ENCODE measurements around the gene ZNF814. TPM values are rescaled to one million over a fixed set of nuclear protein-coding genes. Genes with fewer than 3 reads are reported as not detected.

ZNF814 gene
- total and polyA plus RNA-seq, 2 experiments from 2014 or later = 80.4 to 86.9 TPM

- Histone ChIP-seq H3K9me2 (ENCODE audit: insufficient read depth) (no peaks in the 10 kb centered on the region), H3F3A (replicated peaks; ENCODE audit: low read depth) (no peaks in the 10 kb centered on the region), H2AFZ (no peak overlapping the region), H3K79me2 (replicated peaks; ENCODE audit: insufficient read depth) (peaks cover 3% of the 10 kb centered on the region), H4K20me1 (replicated peaks; ENCODE audit: insufficient read depth) (peaks cover 17% of the 10 kb centered on the region), H3K4me1 (ENCODE audit: insufficient read depth) (no peaks in the 10 kb centered on the region), H3K36me3 (ENCODE audit: insufficient read depth) (peaks cover 6% of the 10 kb centered on the region; the same call in 1 of the 2 replicates), H3K4me2 (no peak overlapping the region), H3K4me3 (no peak overlapping the region), H3K27me3 (ENCODE audit: insufficient read depth) (no peaks in the 10 kb centered on the region), H3K27ac (ENCODE audit: low read depth) (no peak overlapping the region)
- Mint-ChIP-seq H3K27ac (no peak overlapping the region), H3K36me3 (ENCODE audit: low read depth) (peaks cover 37% of the 10 kb centered on the region), H3K4me3 (no peak overlapping the region), H3K9me3 (no peaks in the 10 kb centered on the region), H3K4me1 (peaks cover 6% of the 10 kb centered on the region; the same call in 2 of the 3 replicates), H3K27me3 (ENCODE audit: insufficient read depth, low read depth, poor library complexity) (peaks cover 1% of the 10 kb centered on the region)
- ATAC-seq (no peak), DNase-seq (ENCODE audit: low spot score) (no peak)
- no peak for TF ChIP-seq ETS1 (IDR thresholded peaks at IDR 0.05)
- TF ChIP-seq EZH2 (IDR thresholded peaks at IDR 0.05; ENCODE audit: low read depth, unreplicated experiment) = no peak
- no peak for TF ChIP-seq CTCF (conservative IDR thresholded peaks at IDR 0.05; ENCODE audit: low read depth in 2 of 2)
- TF ChIP-seq NANOG (IDR thresholded peaks at IDR 0.05; ENCODE audit: borderline replicate concordance) = no peak
- no peak for TF ChIP-seq ZNF462 (CRISPR knock-in tag; IDR thresholded peaks at IDR 0.05)
- TF ChIP-seq STAT1 (IDR thresholded peaks at IDR 0.05; ENCODE audit: unreplicated experiment) = no peak
- TF ChIP-seq REST (IDR thresholded peaks at IDR 0.05; ENCODE audit: unreplicated experiment) = no peak
- no peak for TF ChIP-seq ZNF331 (CRISPR knock-in tag; IDR thresholded peaks at IDR 0.05; ENCODE audit: low read depth)
- TF ChIP-seq EZH2phosphoT487 (IDR thresholded peaks at IDR 0.05; ENCODE audit: unreplicated experiment) = no peak
- TF ChIP-seq JUNB (IDR thresholded peaks at IDR 0.05; ENCODE audit: unreplicated experiment) = no peak
- TF ChIP-seq CREB1 (CRISPR knock-in tag; IDR thresholded peaks at IDR 0.05; ENCODE audit: low read depth) = no peak
- TF ChIP-seq POLR2AphosphoS5 (IDR thresholded peaks at IDR 0.05; ENCODE audit: low read depth) = no peak
- no peak for TF ChIP-seq ZNF114 (CRISPR knock-in tag; IDR thresholded peaks at IDR 0.05)
Observed at GRCh38 chr19:57907394-57907793, 18.6 kb upstream of the ZNF814 start.
